Measurements from ENCODE around the gene GPR17. TPM values are rescaled to one million over a fixed set of nuclear protein-coding genes. Genes with fewer than 3 reads are reported as not detected.

The GPR17 gene
- total and polyA plus RNA-seq, 2 donors: under 0.01 to 0.07 TPM

- DNase-seq (ENCODE audit: low read depth in 6 of 9, low spot score in 9 of 9): no peak
- Histone ChIP-seq H3K4me3 (ENCODE audit: low read length in 2 of 2) (no peak overlapping the region), H3K9me3 (ENCODE audit: control insufficient read depth in 2 of 2, insufficient read depth in 1 of 2, low read length in 1 of 2) (no peaks in the 10 kb centered on the region), H3K27me3 (ENCODE audit: control insufficient read depth in 2 of 2, insufficient read depth in 1 of 2, low read length in 1 of 2) (peaks cover 24 to 66% of the 10 kb centered on the region in 2 donors), H3K36me3 (ENCODE audit: control insufficient read depth in 2 of 2, insufficient read depth in 2 of 2, low read length in 1 of 2) (no peaks in the 10 kb centered on the region), H3K27ac (ENCODE audit: low read depth in 1 of 2, low read length in 1 of 2) (no peak overlapping the region), H3K4me1 (ENCODE audit: control insufficient read depth in 2 of 2, insufficient read depth in 2 of 2, low read length in 2 of 2) (peaks cover 2 to 24% of the 10 kb centered on the region in 2 donors)
- WGBS: 95% methylated on average over 10 of the region's 10 CpGs
These were observed 32.6 kb downstream of the GPR17 start for GRCh38 chr2:127678531-127678930.

- H3K27ac ChIP-seq (ENCODE audit: low read depth in 1 of 2, low read length in 1 of 2): no peak overlapping the region
- peaks cover 2 to 24% of the 10 kb centered on the region in 2 donors for H3K4me1 ChIP-seq (ENCODE audit: control insufficient read depth in 2 of 2, insufficient read depth in 2 of 2, low read length in 2 of 2)
- peaks cover 21 to 62% of the 10 kb centered on the region in 2 donors for H3K27me3 ChIP-seq (ENCODE audit: control insufficient read depth in 2 of 2, insufficient read depth in 1 of 2, low read length in 1 of 2)
- DNase-seq (ENCODE audit: low read depth in 6 of 9, low spot score in 9 of 9): no peak
- H3K9me3 ChIP-seq (ENCODE audit: control insufficient read depth in 2 of 2, insufficient read depth in 1 of 2, low read length in 1 of 2): no peaks in the 10 kb centered on the region
- no peaks in the 10 kb centered on the region for H3K36me3 ChIP-seq (ENCODE audit: control insufficient read depth in 2 of 2, insufficient read depth in 2 of 2, low read length in 1 of 2)
- WGBS: 96% methylated on average over 6 of the region's 6 CpGs
- no peak overlapping the region for H3K4me3 ChIP-seq (ENCODE audit: low read length in 2 of 2)
These were observed 33.0 kb downstream of the GPR17 start for GRCh38 chr2:127678991-127679390.

GRCh38 chr2:127679680-127680361 lies 33.9 kb downstream of the GPR17 start:
- DNase-seq (ENCODE audit: low read depth in 6 of 9, low spot score in 9 of 9): peak in 1 of 9 donors; percentile 28
- Histone ChIP-seq H3K36me3 (ENCODE audit: control insufficient read depth in 2 of 2, insufficient read depth in 2 of 2, low read length in 1 of 2) (no peaks in the 10 kb centered on the region), H3K9me3 (ENCODE audit: control insufficient read depth in 2 of 2, insufficient read depth in 1 of 2, low read length in 1 of 2) (no peaks in the 10 kb centered on the region), H3K4me3 (ENCODE audit: low read length in 2 of 2) (no peak overlapping the region), H3K4me1 (ENCODE audit: control insufficient read depth in 2 of 2, insufficient read depth in 2 of 2, low read length in 2 of 2) (peaks cover under 1 to 18% of the 10 kb centered on the region in 2 donors), H3K27me3 (ENCODE audit: control insufficient read depth in 2 of 2, insufficient read depth in 1 of 2, low read length in 1 of 2) (peaks cover 13 to 54% of the 10 kb centered on the region in 2 donors), H3K27ac (ENCODE audit: low read depth in 1 of 2, low read length in 1 of 2) (no peak overlapping the region)
- WGBS: 89% methylated on average over 15 of the region's 15 CpGs

GRCh38 chr2:127680706-127681287 lies 34.8 kb downstream of the GPR17 start:
- H3K36me3 ChIP-seq (ENCODE audit: control insufficient read depth in 2 of 2, insufficient read depth in 2 of 2, low read length in 1 of 2): no peaks in the 10 kb centered on the region
- 93% methylated on average over 19 of the region's 19 CpGs for WGBS
- H3K4me3 ChIP-seq (ENCODE audit: low read length in 2 of 2): no peak overlapping the region
- DNase-seq (ENCODE audit: low read depth in 6 of 9, low spot score in 9 of 9): no peak
- H3K27ac ChIP-seq (ENCODE audit: low read depth in 1 of 2, low read length in 1 of 2): no peak overlapping the region
- H3K9me3 ChIP-seq (ENCODE audit: control insufficient read depth in 2 of 2, insufficient read depth in 1 of 2, low read length in 1 of 2): no peaks in the 10 kb centered on the region
- H3K27me3 ChIP-seq (ENCODE audit: control insufficient read depth in 2 of 2, insufficient read depth in 1 of 2, low read length in 1 of 2): peaks cover 5 to 45% of the 10 kb centered on the region in 2 donors
- peaks cover 0 to 14% of the 10 kb centered on the region in 2 donors for H3K4me1 ChIP-seq (ENCODE audit: control insufficient read depth in 2 of 2, insufficient read depth in 2 of 2, low read length in 2 of 2)

GRCh38 chr2:127681288-127681804 lies 35.4 kb downstream of the GPR17 start:
- no peak for DNase-seq (ENCODE audit: low read depth in 6 of 9, low spot score in 9 of 9)
- peaks cover 0 to 12% of the 10 kb centered on the region in 2 donors for H3K4me1 ChIP-seq (ENCODE audit: control insufficient read depth in 2 of 2, insufficient read depth in 2 of 2, low read length in 2 of 2)
- H3K4me3 ChIP-seq (ENCODE audit: low read length in 2 of 2): no peak overlapping the region
- 66% methylated on average over 25 of the region's 25 CpGs for WGBS
- no peaks in the 10 kb centered on the region for H3K9me3 ChIP-seq (ENCODE audit: control insufficient read depth in 2 of 2, insufficient read depth in 1 of 2, low read length in 1 of 2)
- no peaks in the 10 kb centered on the region for H3K36me3 ChIP-seq (ENCODE audit: control insufficient read depth in 2 of 2, insufficient read depth in 2 of 2, low read length in 1 of 2)
- H3K27ac ChIP-seq (ENCODE audit: low read depth in 1 of 2, low read length in 1 of 2): no peak overlapping the region
- peaks cover 4 to 39% of the 10 kb centered on the region in 2 donors for H3K27me3 ChIP-seq (ENCODE audit: control insufficient read depth in 2 of 2, insufficient read depth in 1 of 2, low read length in 1 of 2)

GRCh38 chr2:127681976-127682857 lies 36.3 kb downstream of the GPR17 start:
- H3K27me3 ChIP-seq (ENCODE audit: control insufficient read depth in 2 of 2, insufficient read depth in 1 of 2, low read length in 1 of 2): peaks cover 4 to 31% of the 10 kb centered on the region in 2 donors
- H3K4me1 ChIP-seq (ENCODE audit: control insufficient read depth in 2 of 2, insufficient read depth in 2 of 2, low read length in 2 of 2): peaks cover 0 to 12% of the 10 kb centered on the region in 2 donors
- H3K36me3 ChIP-seq (ENCODE audit: control insufficient read depth in 2 of 2, insufficient read depth in 2 of 2, low read length in 1 of 2): no peaks in the 10 kb centered on the region
- no peak overlapping the region for H3K4me3 ChIP-seq (ENCODE audit: low read length in 2 of 2)
- H3K27ac ChIP-seq (ENCODE audit: low read depth in 1 of 2, low read length in 1 of 2): no peak overlapping the region
- DNase-seq (ENCODE audit: low read depth in 6 of 9, low spot score in 9 of 9): no peak
- H3K9me3 ChIP-seq (ENCODE audit: control insufficient read depth in 2 of 2, insufficient read depth in 1 of 2, low read length in 1 of 2): no peaks in the 10 kb centered on the region
- WGBS: 97% methylated on average over 6 of the region's 6 CpGs

GRCh38 chr2:127683056-127683455 lies 37.1 kb downstream of the GPR17 start:
- Histone ChIP-seq H3K27ac (ENCODE audit: low read depth in 1 of 2, low read length in 1 of 2) (no peak overlapping the region), H3K27me3 (ENCODE audit: control insufficient read depth in 2 of 2, insufficient read depth in 1 of 2, low read length in 1 of 2) (peaks cover 0 to 23% of the 10 kb centered on the region in 2 donors), H3K9me3 (ENCODE audit: control insufficient read depth in 2 of 2, insufficient read depth in 1 of 2, low read length in 1 of 2) (no peaks in the 10 kb centered on the region), H3K36me3 (ENCODE audit: control insufficient read depth in 2 of 2, insufficient read depth in 2 of 2, low read length in 1 of 2) (no peaks in the 10 kb centered on the region), H3K4me1 (ENCODE audit: control insufficient read depth in 2 of 2, insufficient read depth in 2 of 2, low read length in 2 of 2) (peaks cover 0 to 12% of the 10 kb centered on the region in 2 donors), H3K4me3 (ENCODE audit: low read length in 2 of 2) (no peak overlapping the region)
- DNase-seq (ENCODE audit: low read depth in 6 of 9, low spot score in 9 of 9): no peak

- no peak overlapping the region for H3K27ac ChIP-seq (ENCODE audit: low read depth in 1 of 2, low read length in 1 of 2)
- H3K27me3 ChIP-seq (ENCODE audit: control insufficient read depth in 2 of 2, insufficient read depth in 1 of 2, low read length in 1 of 2): peaks cover 0 to 16% of the 10 kb centered on the region in 2 donors
- DNase-seq (ENCODE audit: low read depth in 6 of 9, low spot score in 9 of 9): no peak
- H3K4me3 ChIP-seq (ENCODE audit: low read length in 2 of 2): no peak overlapping the region
- H3K4me1 ChIP-seq (ENCODE audit: control insufficient read depth in 2 of 2, insufficient read depth in 2 of 2, low read length in 2 of 2): peaks cover 0 to 12% of the 10 kb centered on the region in 2 donors
- H3K36me3 ChIP-seq (ENCODE audit: control insufficient read depth in 2 of 2, insufficient read depth in 2 of 2, low read length in 1 of 2): no peaks in the 10 kb centered on the region
- H3K9me3 ChIP-seq (ENCODE audit: control insufficient read depth in 2 of 2, insufficient read depth in 1 of 2, low read length in 1 of 2): peaks cover 0 to under 1% of the 10 kb centered on the region in 2 donors
- WGBS: 98% methylated on average over 15 of the region's 15 CpGs
These were observed 37.8 kb downstream of the GPR17 start for GRCh38 chr2:127683757-127684156.
